Stomach (tissue), 9 donors: ENCODE measurements around the gene ZFHX3. TPM values are rescaled to one million over a fixed set of nuclear protein-coding genes. Genes with fewer than 3 reads are reported as not detected.

ENCODE experiments used
- DNase-seq, 2 donors: peaks; one replicate each; pipeline versions ENCODE4 v3.0.0 to v3.0.0-alpha.2; 2013 to 2019
- H3K27ac ChIP-seq, 5 donors: fragments of 200-600 bp in 4 of 5; sonication (generic) in 4 of 5; one replicate each; pipeline ENCODE4 v1.5.1; 2013 to 2019; ENCODE audit warnings: mild to moderate bottlenecking in 1 of 5, moderate library complexity in 1 of 5
- H3K27me3 ChIP-seq, 3 donors: fragments of 200-600 bp; sonication (generic); one replicate each; pipeline ENCODE4 v1.5.1; 2017 to 2019; ENCODE audit warnings: mixed run types in 1 of 3
- H3K36me3 ChIP-seq, 4 donors: fragments of 200-600 bp; sonication (generic); 1 replicate in 3 of 4; 2 replicates in 1 of 4; pipeline ENCODE4 v1.5.1; 2016 to 2019
- H3K4me1 ChIP-seq, 4 donors: fragments of 200-600 bp; sonication (generic); one replicate each; pipeline ENCODE4 v1.5.1; 2016 to 2019
- H3K4me3 ChIP-seq, 4 donors: fragments of 200-600 bp; sonication (generic) in 3 of 4; one replicate each; pipeline ENCODE4 v1.5.1; 2016 to 2019; ENCODE audit warnings: mild to moderate bottlenecking in 1 of 4
- H3K9me3 ChIP-seq, 4 donors: fragments of 200-600 bp; sonication (generic); one replicate each; pipeline ENCODE4 v1.5.1; 2016 to 2019
- CTCF ChIP-seq, 7 experiments: fragments of 450-650 bp in 4 of 7; fragments of 200-600 bp in 3 of 7; sonication (generic) in 3 of 7; IDR thresholded peaks; one replicate each; pipeline ENCODE4 v1.5.1; 2016 to 2019; ENCODE audit warnings: antibody characterized with exemption in 7 of 7, control low read depth in 2 of 7, mild to moderate bottlenecking in 1 of 7
- EP300 ChIP-seq: sonication (generic); formaldehyde crosslinking; IDR thresholded peaks from one replicate; pipeline ENCODE4 v1.6.1; 2017; ENCODE audit warnings: antibody characterized with exemption
- POLR2A ChIP-seq, 4 donors: fragments of 450-650 bp; IDR thresholded peaks; one replicate each; pipeline ENCODE4 v1.6.1; 2016; ENCODE audit warnings: antibody characterized with exemption in 4 of 4, control low read depth in 2 of 4, mild to moderate bottlenecking in 1 of 4, moderate library complexity in 1 of 4
- POLR2AphosphoS5 ChIP-seq, 3 donors: sonication (generic); formaldehyde crosslinking; IDR thresholded peaks; one replicate each; pipeline ENCODE4 v1.6.1; 2016; ENCODE audit warnings: antibody characterized with exemption in 3 of 3
- WGBS, 5 donors: extraction: QIAGEN DNeasy Blood & Tissue Kit in 3 of 5; methylation state at CpG; one replicate each; pipeline versions ENCODE4 v1.1.5 to v1.1.7; 2013 to 2018; 5-methylcytosine and 5-hydroxymethylcytosine counted together
- intact Hi-C: fragments of 100-400 bp; cut with DNase I; formaldehyde crosslinking; loops from one replicate; pipeline ENCODE4 v1.15.1; 2023; ENCODE audit warnings: low total_unique reads
- polyA plus RNA-seq, 3 donors: library from polyadenylated mRNA; stranded (reverse); fragments of 200-250 nt; gene quantifications; one replicate each; pipeline ENCODE4 v1.2.3, GENCODE V29; 2013
- total RNA-seq, 5 donors: library from RNA; depleted of rRNA; stranded (reverse); fragments of >200 nt; gene quantifications; one replicate each; pipeline versions ENCODE4 v1.1.0 to v1.2.3, GENCODE V29; 2014 to 2016
- donor health status: healthy with polysubstance abuse.
- donor health status: Bipolar disorder and iron deficiency.
- donor health status: healthy.

ZFHX3 gene
- total and polyA plus RNA-seq, 8 donors: 1.1 to 27.5 (median 11.8) TPM

GRCh38 chr16:72923757-72924156 is 124.2 kb downstream of the ZFHX3 start:
- no peaks in the 10 kb centered on the region for H3K9me3 ChIP-seq
- 92 to 96% (median 94%) methylated on average over 11 of the region's 11 CpGs for WGBS, 5 donors
- H3K27me3 ChIP-seq: no peaks in the 10 kb centered on the region
- no peak overlapping the region for H3K4me3 ChIP-seq
- H3K27ac ChIP-seq: peak overlapping the region in 1 of 5 donors; percentile 57
- no peak for DNase-seq
- TF ChIP-seq EP300 (no peak), CTCF (IDR thresholded peaks at IDR 0.05) (no peak), POLR2A (IDR thresholded peaks at IDR 0.05) (no peak), POLR2AphosphoS5 (IDR thresholded peaks at IDR 0.05) (no peak)
- H3K4me1 ChIP-seq: peaks cover 14 to 63% (median 40%) of the 10 kb centered on the region in 4 donors
- H3K36me3 ChIP-seq: no peaks in the 10 kb centered on the region
- intact Hi-C loops: no loop called here

- TF ChIP-seq CTCF (IDR thresholded peaks at IDR 0.05): no peak
- TF ChIP-seq EP300: no peak
- TF ChIP-seq POLR2AphosphoS5 (IDR thresholded peaks at IDR 0.05): no peak
- TF ChIP-seq POLR2A (IDR thresholded peaks at IDR 0.05): no peak
- H3K27ac ChIP-seq: peak overlapping the region in 1 of 5 donors; percentile 46
- H3K36me3 ChIP-seq: no peaks in the 10 kb centered on the region
- no peak for DNase-seq
- H3K27me3 ChIP-seq: no peaks in the 10 kb centered on the region
- no peaks in the 10 kb centered on the region for H3K9me3 ChIP-seq
- H3K4me3 ChIP-seq: no peak overlapping the region
- 31 to 68% (median 46%) methylated on average over 3 of the region's 3 CpGs for WGBS, 5 donors
- peaks cover 14 to 61% (median 36%) of the 10 kb centered on the region in 4 donors for H3K4me1 ChIP-seq
- intact Hi-C loops: no loop called here
Observed at GRCh38 chr16:72922714-72923113, 125.2 kb downstream of the ZFHX3 start.

GRCh38 chr16:72921620-72922019 is 126.3 kb downstream of the ZFHX3 start:
- H3K4me1 ChIP-seq: peaks cover 14 to 51% (median 26%) of the 10 kb centered on the region in 4 donors
- H3K4me3 ChIP-seq: peak overlapping the region; percentile 10 to 24 (median 14)
- peak in 1 of 2 donors; percentile 89 for DNase-seq
- WGBS, 5 donors: 49 to 76% (median 64%) methylated on average over 13 to 15 of the region's 15 CpGs
- intact Hi-C loops: no loop called here
- H3K36me3 ChIP-seq: no peaks in the 10 kb centered on the region
- peak overlapping the region in 1 of 5 donors; percentile 46 for H3K27ac ChIP-seq
- no peaks in the 10 kb centered on the region for H3K9me3 ChIP-seq
- no peak for TF ChIP-seq CTCF (IDR thresholded peaks at IDR 0.05)
- TF ChIP-seq EP300: no peak
- no peak for TF ChIP-seq POLR2AphosphoS5 (IDR thresholded peaks at IDR 0.05)
- no peak for TF ChIP-seq POLR2A (IDR thresholded peaks at IDR 0.05)
- no peaks in the 10 kb centered on the region for H3K27me3 ChIP-seq

GRCh38 chr16:72921106-72921505 is 126.8 kb downstream of the ZFHX3 start:
- WGBS, 5 donors: 82 to 87% (median 84%) methylated on average over 13 of the region's 13 CpGs
- H3K9me3 ChIP-seq: no peaks in the 10 kb centered on the region
- intact Hi-C loops: no loop called here
- TF ChIP-seq EP300: no peak
- no peak for TF ChIP-seq CTCF (IDR thresholded peaks at IDR 0.05)
- no peak for TF ChIP-seq POLR2A (IDR thresholded peaks at IDR 0.05)
- no peak for TF ChIP-seq POLR2AphosphoS5 (IDR thresholded peaks at IDR 0.05)
- H3K27me3 ChIP-seq: no peaks in the 10 kb centered on the region
- H3K36me3 ChIP-seq: no peaks in the 10 kb centered on the region
- no peak for DNase-seq
- peaks cover 14 to 46% (median 24%) of the 10 kb centered on the region in 4 donors for H3K4me1 ChIP-seq
- H3K4me3 ChIP-seq: no peak overlapping the region
- H3K27ac ChIP-seq: no peak overlapping the region
